Measurements from ENCODE around the gene BLM. TPM values are rescaled to one million over a fixed set of nuclear protein-coding genes. Genes with fewer than 3 reads are reported as not detected.

Gene BLM
- total and polyA plus RNA-seq, 2 of the 8 experiments (the other 6 are each of a cell fraction or from before 2014, with no cell fraction given) = 15.2 to 46.7 TPM

DNA sequence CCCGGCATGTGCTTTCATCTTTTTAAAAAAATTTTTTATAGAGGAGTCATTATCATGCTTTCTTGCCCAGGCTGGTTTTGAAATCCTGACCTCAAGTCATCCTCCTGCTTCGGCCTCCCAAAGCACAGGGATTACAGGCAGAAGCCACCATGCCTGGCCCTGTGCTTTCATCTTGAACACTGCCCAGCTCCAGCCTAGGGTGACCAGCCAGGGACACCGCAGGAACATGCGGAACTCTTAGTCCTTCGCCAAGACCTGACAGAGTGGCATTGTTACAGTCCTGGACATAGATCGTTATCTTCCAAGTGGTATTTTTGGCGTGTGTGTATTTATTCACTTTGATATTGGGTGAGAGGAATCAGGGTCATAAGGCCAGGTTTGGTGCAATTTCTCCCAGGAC is 143.3 kb downstream of the BLM start (continued):
- no peak for TF ChIP-seq HDAC6 (IDR thresholded peaks at IDR 0.05; ENCODE audit: low read depth, low read length)

Measured in H1 (cell line).